K562 (cell line): ENCODE measurements around the gene GPR171. TPM values are rescaled to one million over a fixed set of nuclear protein-coding genes. Genes with fewer than 3 reads are reported as not detected.

Experiments
- ATAC-seq: fragments of 200-7000 bp; cut with Tn5 transposase; 3 replicates; pipeline ENCODE4 v1.9.1; 2020; ENCODE audit warnings: moderate library complexity
- BruUV-seq: library from RNA; stranded (reverse); fragments of 400-500 nt; replicated peaks from 2 replicates; lab custom pipeline; 2021; lab: Mats Ljungman, UMichigan
- CTCF ChIA-PET: fragments of 300-600 bp; formaldehyde crosslinking; extraction: SDS; loops from one replicate; lab custom pipeline; 2021; ENCODE audit warnings: low intra/inter-chr PET ratio; lab: Yijun Ruan, JAX
- POLR2A ChIA-PET: fragments of 300-600, 350-650 bp; sonication (Branson Sonifier 250); formaldehyde crosslinking; extraction: SDS; loops from one replicate; lab custom pipeline; 2021; ENCODE audit warnings: antibody characterized with exemption, inconsistent platforms; lab: Yijun Ruan, JAX
- DNase-seq, 4 experiments: peaks; one replicate each; pipeline versions ENCODE4 v3.0.0 to v3.0.0-alpha.2; 2011 to 2018; ENCODE audit warnings: low spot score in 3 of 4, mixed read lengths in 3 of 4; ENCODE audit errors: extremely low read depth in 1 of 4
- FAIRE-seq: peaks from 2 replicates; lab custom pipeline; 2011; peaks lifted over from hg19 to GRCh38; lab: Jason Lieb, UNC
- H2AFZ ChIP-seq: 2 replicates; pipeline ENCODE4 v1.6.0; 2011; ENCODE audit warnings: low read depth, low read length, control low read depth, inconsistent platforms
- H3K27ac ChIP-seq: fragments of 200-600 bp; 3 replicates; pipeline ENCODE4 v1.8.0; 2011; ENCODE audit warnings: low read depth, mild to moderate bottlenecking, control low read depth, inconsistent platforms, low read length, moderate library complexity, mixed read lengths; ENCODE audit errors: extremely low read depth
- H3K27me3 ChIP-seq, 2 experiments: fragments of 300-600 bp in 1 of 2; 2 replicates in 1 of 2; 3 replicates in 1 of 2; pipeline versions ENCODE4 v1.6.0 to v1.8.0; 2011; ENCODE audit warnings: inconsistent platforms in 2 of 2, low read length in 2 of 2, mild to moderate bottlenecking in 1 of 2, mixed read lengths in 1 of 2, moderate library complexity in 1 of 2; ENCODE audit not compliant: control insufficient read depth in 2 of 2, insufficient read depth in 2 of 2
- H3K36me3 ChIP-seq: fragments of 300-600 bp; 3 replicates; pipeline ENCODE4 v1.8.0; 2011; ENCODE audit warnings: mild to moderate bottlenecking, low read length, inconsistent platforms; ENCODE audit not compliant: control insufficient read depth, insufficient read depth
- H3K4me1 ChIP-seq, 2 experiments: fragments of 200-600 bp in 1 of 2; replicated peaks in 1 of 2; 2 replicates in 1 of 2; 3 replicates in 1 of 2; pipeline versions ENCODE4 v1.5.1 to v1.8.0; 2011; ENCODE audit warnings: inconsistent platforms in 2 of 2, low read length in 2 of 2, mild to moderate bottlenecking in 1 of 2, mixed read lengths in 1 of 2, moderate library complexity in 1 of 2; ENCODE audit not compliant: control insufficient read depth in 2 of 2, insufficient read depth in 2 of 2
- H3K4me2 ChIP-seq: 2 replicates; pipeline ENCODE4 v1.6.1; 2011; ENCODE audit warnings: low read length, control low read depth, inconsistent platforms, mixed read lengths; ENCODE audit not compliant: insufficient read depth
- H3K4me3 ChIP-seq: fragments of 200-600 bp; sonication (generic), shearing (Covaris generic); 2 replicates; pipeline ENCODE4 v1.5.1; 2016; ENCODE audit warnings: control low read depth, inconsistent platforms
- H3K79me2 ChIP-seq: fragments of 200-600 bp; 3 replicates; pipeline ENCODE4 v1.8.0; 2011; ENCODE audit warnings: low read length, inconsistent platforms; ENCODE audit not compliant: control insufficient read depth, insufficient read depth
- H3K9ac ChIP-seq, 2 experiments: 2 replicates each; pipeline versions ENCODE4 v1.6.0 to v1.6.1; 2011; ENCODE audit warnings: low read depth in 2 of 2, low read length in 2 of 2, control low read depth in 1 of 2, inconsistent platforms in 1 of 2, mild to moderate bottlenecking in 1 of 2, mixed read lengths in 1 of 2; ENCODE audit not compliant: insufficient read depth in 1 of 2
- H3K9me1 ChIP-seq: one replicate; pipeline ENCODE4 v1.6.0; 2011; ENCODE audit warnings: inconsistent platforms, mild to moderate bottlenecking, low read length, moderate library complexity; ENCODE audit not compliant: control insufficient read depth, insufficient read depth
- H3K9me3 ChIP-seq: replicated peaks from 2 replicates; pipeline ENCODE4 v1.5.1; 2011; ENCODE audit warnings: low read depth, low read length, inconsistent platforms; ENCODE audit not compliant: control insufficient read depth, insufficient read depth
- H4K20me1 ChIP-seq: replicated peaks from 2 replicates; pipeline ENCODE4 v1.6.1; 2011; ENCODE audit warnings: low read length, inconsistent platforms, mixed read lengths; ENCODE audit not compliant: control insufficient read depth, insufficient read depth
- HSF4 ChIP-seq: fragments of 250-450 bp; sonication (Bioruptor Pico); IDR thresholded peaks from 2 replicates; pipeline ENCODE4 v2.1.2; 2022; ENCODE audit warnings: mild to moderate bottlenecking, moderate library complexity, borderline replicate concordance
- KLF10 ChIP-seq: fragments of 250-450 bp; sonication (Bioruptor Pico); IDR thresholded peaks from 2 replicates; pipeline ENCODE4 v1.6.1; 2021; ENCODE audit warnings: matching md5 sums
- NR2C1 ChIP-seq, 2 experiments: fragments of 450-650 bp; IDR thresholded peaks; 2 replicates each; pipeline ENCODE4 v1.6.1; 2017; ENCODE audit warnings: mild to moderate bottlenecking in 2 of 2, antibody characterized with exemption in 1 of 2, inconsistent platforms in 1 of 2, missing compliant biosample characterization in 1 of 2, missing genetic modification characterization in 1 of 2
- RHOXF2B ChIP-seq: fragments of 250-450 bp; sonication (Bioruptor Pico); conservative IDR thresholded peaks from 2 replicates; pipeline ENCODE4 v1.5.1; 2021
- WGBS: fragments of 100-300 bp; shearing (Covaris generic); methylation state at CpG from one replicate; pipeline ENCODE4 v1.1.6; 2016; ENCODE audit warnings: low coverage, mixed read lengths; ENCODE audit not compliant: insufficient coverage; ENCODE audit errors: missing lambda C conversion rate; 5-methylcytosine and 5-hydroxymethylcytosine counted together
- in situ Hi-C: fragments of 300-500 bp; cut with MboI; formaldehyde crosslinking; loops from 4 replicates; pipeline ENCODE4 v1.15.0; 2018; ENCODE audit warnings: inconsistent platforms, mixed read lengths
- intact Hi-C: fragments of 100-400 bp; cut with micrococcal nuclease; formaldehyde crosslinking; loops from 2 replicates; pipeline ENCODE4 v1.14.2; 2022
- polyA plus RNA-seq, 8 experiments: library from polyadenylated mRNA; depleted of rRNA in 4 of 8; stranded (reverse) in 5 of 8; unstranded in 3 of 8; fragments of >200 nt; fragmentation: Nextera tagmentation in 2 of 8; fragmentation: Illumina TruSeq in 1 of 8; extraction: Ambion mirVana in 2 of 8; extraction: Trizol in 1 of 8; gene quantifications; 2 replicates each; pipeline versions ENCODE4 v1.2.1 to v1.2.3, GENCODE V29; 2011 to 2014; ENCODE audit warnings: inconsistent platforms in 1 of 8, missing spikeins in 1 of 8
- total RNA-seq, 7 experiments: library from RNA; depleted of rRNA in 6 of 7; stranded (reverse); fragments of >200 nt in 6 of 7; fragmentation: Illumina TruSeq in 2 of 7; extraction: Trizol in 2 of 7; gene quantifications; 2 replicates each; pipeline versions ENCODE4 v1.2.1 to v1.2.3, GENCODE V29; 2011 to 2021; ENCODE audit warnings: low replicate concordance in 1 of 7
- TF ChIP-seq, protein P1 (sequence below): sonication (generic); formaldehyde crosslinking; IDR thresholded peaks from 2 replicates; pipeline ENCODE4 v1.8.1; 2022; ENCODE audit warnings: missing genetic modification reagents
- TF ChIP-seq, protein P2 (sequence below): fragments of 450-650 bp; formaldehyde crosslinking; IDR thresholded peaks from 2 replicates; pipeline ENCODE4 v1.4.0; 2020; ENCODE audit warnings: mild to moderate bottlenecking, moderate library complexity
- TF ChIP-seq, protein P3 (sequence below): sonication (generic); formaldehyde crosslinking; IDR thresholded peaks from 2 replicates; pipeline ENCODE4 v1.8.1; 2023; ENCODE audit warnings: mild to moderate bottlenecking, missing genetic modification reagents
- TF ChIP-seq, protein P4 (sequence below): sonication (generic); formaldehyde crosslinking; IDR thresholded peaks from 2 replicates; pipeline ENCODE4 v1.8.1; 2023; ENCODE audit warnings: missing genetic modification reagents, mild to moderate bottlenecking, borderline replicate concordance

The GPR171 gene
- total and polyA plus RNA-seq, 9 of the 15 experiments (the other 6 are each of a cell fraction or from before 2014, with no cell fraction given): not detected

DNA sequence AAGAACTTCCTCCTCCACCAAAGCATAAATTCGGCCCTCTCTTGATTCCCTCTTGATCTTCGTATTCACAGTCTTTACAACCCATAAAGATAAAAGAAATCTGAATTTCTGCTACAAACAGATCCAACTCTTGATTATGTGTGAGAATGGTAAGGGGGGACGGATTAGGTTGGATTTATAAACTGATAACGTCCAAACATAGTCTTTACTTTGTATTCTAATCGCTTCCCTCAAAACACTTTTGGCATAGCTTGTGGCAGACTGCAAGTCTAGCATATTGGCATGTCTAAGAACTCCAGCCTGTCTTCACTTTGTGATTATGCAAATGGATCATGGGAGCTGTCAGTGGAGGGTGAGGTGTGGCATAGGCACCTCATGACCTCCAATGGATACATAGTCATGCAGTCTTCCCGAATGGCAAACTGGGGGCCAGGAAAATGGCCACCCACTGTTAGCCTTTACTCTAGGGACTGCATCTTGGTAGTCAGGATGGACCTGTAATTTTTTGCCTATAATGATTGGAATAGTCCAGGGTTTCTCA lies 24.3 kb upstream of the GPR171 start:
- TF ChIP-seq RHOXF2B (CRISPR knock-in tag) (no peak), NR2C1 (IDR thresholded peaks at IDR 0.05) (no peak), NR2C1 (tag; IDR thresholded peaks at IDR 0.05) (no peak), HSF4 (CRISPR knock-in tag) (no peak), KLF10 (CRISPR knock-in tag) (no peak)
- TF ChIP-seq, protein P1, sequence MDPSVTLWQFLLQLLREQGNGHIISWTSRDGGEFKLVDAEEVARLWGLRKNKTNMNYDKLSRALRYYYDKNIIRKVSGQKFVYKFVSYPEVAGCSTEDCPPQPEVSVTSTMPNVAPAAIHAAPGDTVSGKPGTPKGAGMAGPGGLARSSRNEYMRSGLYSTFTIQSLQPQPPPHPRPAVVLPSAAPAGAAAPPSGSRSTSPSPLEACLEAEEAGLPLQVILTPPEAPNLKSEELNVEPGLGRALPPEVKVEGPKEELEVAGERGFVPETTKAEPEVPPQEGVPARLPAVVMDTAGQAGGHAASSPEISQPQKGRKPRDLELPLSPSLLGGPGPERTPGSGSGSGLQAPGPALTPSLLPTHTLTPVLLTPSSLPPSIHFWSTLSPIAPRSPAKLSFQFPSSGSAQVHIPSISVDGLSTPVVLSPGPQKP: no peak
- TF ChIP-seq, protein P2, sequence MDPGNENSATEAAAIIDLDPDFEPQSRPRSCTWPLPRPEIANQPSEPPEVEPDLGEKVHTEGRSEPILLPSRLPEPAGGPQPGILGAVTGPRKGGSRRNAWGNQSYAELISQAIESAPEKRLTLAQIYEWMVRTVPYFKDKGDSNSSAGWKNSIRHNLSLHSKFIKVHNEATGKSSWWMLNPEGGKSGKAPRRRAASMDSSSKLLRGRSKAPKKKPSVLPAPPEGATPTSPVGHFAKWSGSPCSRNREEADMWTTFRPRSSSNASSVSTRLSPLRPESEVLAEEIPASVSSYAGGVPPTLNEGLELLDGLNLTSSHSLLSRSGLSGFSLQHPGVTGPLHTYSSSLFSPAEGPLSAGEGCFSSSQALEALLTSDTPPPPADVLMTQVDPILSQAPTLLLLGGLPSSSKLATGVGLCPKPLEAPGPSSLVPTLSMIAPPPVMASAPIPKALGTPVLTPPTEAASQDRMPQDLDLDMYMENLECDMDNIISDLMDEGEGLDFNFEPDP (CRISPR knock-in tag): no peak
- TF ChIP-seq, protein P3, sequence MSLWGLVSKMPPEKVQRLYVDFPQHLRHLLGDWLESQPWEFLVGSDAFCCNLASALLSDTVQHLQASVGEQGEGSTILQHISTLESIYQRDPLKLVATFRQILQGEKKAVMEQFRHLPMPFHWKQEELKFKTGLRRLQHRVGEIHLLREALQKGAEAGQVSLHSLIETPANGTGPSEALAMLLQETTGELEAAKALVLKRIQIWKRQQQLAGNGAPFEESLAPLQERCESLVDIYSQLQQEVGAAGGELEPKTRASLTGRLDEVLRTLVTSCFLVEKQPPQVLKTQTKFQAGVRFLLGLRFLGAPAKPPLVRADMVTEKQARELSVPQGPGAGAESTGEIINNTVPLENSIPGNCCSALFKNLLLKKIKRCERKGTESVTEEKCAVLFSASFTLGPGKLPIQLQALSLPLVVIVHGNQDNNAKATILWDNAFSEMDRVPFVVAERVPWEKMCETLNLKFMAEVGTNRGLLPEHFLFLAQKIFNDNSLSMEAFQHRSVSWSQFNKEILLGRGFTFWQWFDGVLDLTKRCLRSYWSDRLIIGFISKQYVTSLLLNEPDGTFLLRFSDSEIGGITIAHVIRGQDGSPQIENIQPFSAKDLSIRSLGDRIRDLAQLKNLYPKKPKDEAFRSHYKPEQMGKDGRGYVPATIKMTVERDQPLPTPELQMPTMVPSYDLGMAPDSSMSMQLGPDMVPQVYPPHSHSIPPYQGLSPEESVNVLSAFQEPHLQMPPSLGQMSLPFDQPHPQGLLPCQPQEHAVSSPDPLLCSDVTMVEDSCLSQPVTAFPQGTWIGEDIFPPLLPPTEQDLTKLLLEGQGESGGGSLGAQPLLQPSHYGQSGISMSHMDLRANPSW: no peak
- TF ChIP-seq, protein P4, sequence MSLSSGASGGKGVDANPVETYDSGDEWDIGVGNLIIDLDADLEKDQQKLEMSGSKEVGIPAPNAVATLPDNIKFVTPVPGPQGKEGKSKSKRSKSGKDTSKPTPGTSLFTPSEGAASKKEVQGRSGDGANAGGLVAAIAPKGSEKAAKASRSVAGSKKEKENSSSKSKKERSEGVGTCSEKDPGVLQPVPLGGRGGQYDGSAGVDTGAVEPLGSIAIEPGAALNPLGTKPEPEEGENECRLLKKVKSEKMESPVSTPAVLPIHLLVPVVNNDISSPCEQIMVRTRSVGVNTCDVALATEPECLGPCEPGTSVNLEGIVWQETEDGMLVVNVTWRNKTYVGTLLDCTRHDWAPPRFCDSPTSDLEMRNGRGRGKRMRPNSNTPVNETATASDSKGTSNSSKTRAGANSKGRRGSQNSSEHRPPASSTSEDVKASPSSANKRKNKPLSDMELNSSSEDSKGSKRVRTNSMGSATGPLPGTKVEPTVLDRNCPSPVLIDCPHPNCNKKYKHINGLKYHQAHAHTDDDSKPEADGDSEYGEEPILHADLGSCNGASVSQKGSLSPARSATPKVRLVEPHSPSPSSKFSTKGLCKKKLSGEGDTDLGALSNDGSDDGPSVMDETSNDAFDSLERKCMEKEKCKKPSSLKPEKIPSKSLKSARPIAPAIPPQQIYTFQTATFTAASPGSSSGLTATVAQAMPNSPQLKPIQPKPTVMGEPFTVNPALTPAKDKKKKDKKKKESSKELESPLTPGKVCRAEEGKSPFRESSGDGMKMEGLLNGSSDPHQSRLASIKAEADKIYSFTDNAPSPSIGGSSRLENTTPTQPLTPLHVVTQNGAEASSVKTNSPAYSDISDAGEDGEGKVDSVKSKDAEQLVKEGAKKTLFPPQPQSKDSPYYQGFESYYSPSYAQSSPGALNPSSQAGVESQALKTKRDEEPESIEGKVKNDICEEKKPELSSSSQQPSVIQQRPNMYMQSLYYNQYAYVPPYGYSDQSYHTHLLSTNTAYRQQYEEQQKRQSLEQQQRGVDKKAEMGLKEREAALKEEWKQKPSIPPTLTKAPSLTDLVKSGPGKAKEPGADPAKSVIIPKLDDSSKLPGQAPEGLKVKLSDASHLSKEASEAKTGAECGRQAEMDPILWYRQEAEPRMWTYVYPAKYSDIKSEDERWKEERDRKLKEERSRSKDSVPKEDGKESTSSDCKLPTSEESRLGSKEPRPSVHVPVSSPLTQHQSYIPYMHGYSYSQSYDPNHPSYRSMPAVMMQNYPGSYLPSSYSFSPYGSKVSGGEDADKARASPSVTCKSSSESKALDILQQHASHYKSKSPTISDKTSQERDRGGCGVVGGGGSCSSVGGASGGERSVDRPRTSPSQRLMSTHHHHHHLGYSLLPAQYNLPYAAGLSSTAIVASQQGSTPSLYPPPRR (CRISPR knock-in tag): no peak
- ChIA-PET CTCF (interaction anchor here (0.6 to 2.2 kb wide), 6 partner anchors 52 to 1244 kb away, joined by 3 to 23 read pairs (median 5); no protein-coding TSS in a partner anchor), POLR2A (no interaction called here)
- no peaks in the 10 kb centered on the region for H4K20me1 ChIP-seq
- no peak overlapping the region; the same call in 1 of the 2 replicates for H3K4me2 ChIP-seq
- DNase-seq (no peak), ATAC-seq (peak; percentile 32; the same call in 2 of the 3 replicates), FAIRE-seq (no peak)
- H3K27me3 ChIP-seq: peaks cover 5 to 7% of the 10 kb centered on the region in 2 experiments; a peak in 4 of 5 replicates
- no peaks in the 10 kb centered on the region for H3K36me3 ChIP-seq
- in situ Hi-C loops (loop anchor here (25.0 kb wide), 1 partner anchor 610 kb away; no protein-coding TSS in a partner anchor), intact Hi-C loops (loop anchor here (1.0 to 2.0 kb wide), 5 partner anchors 56 to 691 kb away; no protein-coding TSS in a partner anchor)
- peaks cover 3% of the 10 kb centered on the region for H3K9me1 ChIP-seq
- no peaks in the 10 kb centered on the region for H3K9me3 ChIP-seq
- H2AFZ ChIP-seq: no peak overlapping the region
- H3K79me2 ChIP-seq: no peaks in the 10 kb centered on the region
- 16% methylated on average over 6 of the region's 6 CpGs for WGBS
- H3K4me3 ChIP-seq: no peak overlapping the region
- no peak overlapping the region for H3K27ac ChIP-seq
- H3K9ac ChIP-seq: no peak overlapping the region
- no TSS peak for BruUV-seq
- no peaks in the 10 kb centered on the region for H3K4me1 ChIP-seq
